HepG2 (cell line): ENCODE data around the gene SNAI3. TPM values are rescaled to one million over a fixed set of nuclear protein-coding genes. Genes with fewer than 3 reads are reported as not detected.

Experiments
- ATAC-seq: fragments of 200-7000 bp; cut with Tn5 transposase; 3 replicates; pipeline ENCODE4 v1.9.1; 2020; ENCODE audit warnings: mild to moderate bottlenecking, moderate library complexity
- BruUV-seq: library from RNA; stranded (reverse); fragments of 400-500 nt; replicated peaks from 2 replicates; lab custom pipeline; 2021; lab: Mats Ljungman, UMichigan
- CTCF ChIA-PET: fragments of 300-600 bp; formaldehyde crosslinking; extraction: SDS; loops from one replicate; lab custom pipeline; 2021; ENCODE audit warnings: low total read pairs, inconsistent platforms, low intra/inter-chr PET ratio; lab: Yijun Ruan, JAX
- POLR2A ChIA-PET: fragments of 350-600 bp; sonication (Branson Sonifier 250); formaldehyde crosslinking; loops from one replicate; lab custom pipeline; 2020; ENCODE audit warnings: antibody characterized with exemption, inconsistent platforms; lab: Yijun Ruan, JAX
- DNase-seq: peaks from one replicate; pipeline ENCODE4 v3.0.0-alpha.2; 2015; ENCODE audit warnings: low spot score
- FAIRE-seq: peaks from 3 replicates; lab custom pipeline; 2011; peaks lifted over from hg19 to GRCh38; lab: Jason Lieb, UNC
- H2AFZ ChIP-seq: one replicate; pipeline ENCODE4 v1.6.1; 2011; ENCODE audit warnings: low read length, inconsistent platforms
- H3K27ac ChIP-seq: fragments of 300-600 bp; 3 replicates; pipeline ENCODE4 v1.8.0; 2011; ENCODE audit warnings: mixed run types, mild to moderate bottlenecking, mixed read lengths, low read length, inconsistent platforms; ENCODE audit not compliant: insufficient read depth; ENCODE audit errors: extremely low read length
- H3K27me3 ChIP-seq, 2 experiments: fragments of 200-600 bp in 1 of 2; 2 replicates in 1 of 2; 3 replicates in 1 of 2; pipeline versions ENCODE4 v1.6.0 to v1.8.0; 2011; ENCODE audit warnings: low read length in 2 of 2, mild to moderate bottlenecking in 2 of 2, moderate library complexity in 2 of 2, inconsistent platforms in 1 of 2; ENCODE audit not compliant: insufficient read depth in 2 of 2, control insufficient read depth in 1 of 2
- H3K36me3 ChIP-seq, 2 experiments: fragments of 200-600 bp in 1 of 2; replicated peaks in 1 of 2; 2 replicates in 1 of 2; 3 replicates in 1 of 2; pipeline versions ENCODE4 v1.5.1 to v1.8.0; 2011; ENCODE audit warnings: low read length in 2 of 2, inconsistent platforms in 1 of 2; ENCODE audit not compliant: insufficient read depth in 2 of 2, control insufficient read depth in 1 of 2
- H3K4me1 ChIP-seq: 2 replicates; pipeline ENCODE4 v1.5.1; 2012; ENCODE audit warnings: low read length, inconsistent platforms; ENCODE audit not compliant: insufficient read depth
- H3K4me2 ChIP-seq: 2 replicates; pipeline ENCODE4 v1.6.0; 2011; ENCODE audit warnings: low read depth, low read length, inconsistent platforms
- H3K4me3 ChIP-seq, 3 experiments: fragments of 200-600 bp in 1 of 3; sonication (generic), shearing (Covaris generic) in 1 of 3; replicated peaks in 1 of 3; 2 replicates each; pipeline ENCODE4 v1.5.1; 2011 to 2016; ENCODE audit warnings: low read length in 3 of 3, inconsistent platforms in 2 of 3, low read depth in 2 of 3, mild to moderate bottlenecking in 2 of 3, control low read depth in 1 of 3, mixed read lengths in 1 of 3; ENCODE audit not compliant: insufficient read depth in 1 of 3
- H3K79me2 ChIP-seq: one replicate; pipeline ENCODE4 v1.6.1; 2011; ENCODE audit warnings: low read length, inconsistent platforms; ENCODE audit not compliant: insufficient read depth
- H3K9ac ChIP-seq: 2 replicates; pipeline ENCODE4 v1.6.0; 2011; ENCODE audit warnings: mild to moderate bottlenecking, low read depth, low read length, inconsistent platforms; ENCODE audit not compliant: insufficient read depth
- H3K9me3 ChIP-seq: 2 replicates; pipeline ENCODE4 v1.5.1; 2012; ENCODE audit warnings: mild to moderate bottlenecking, low read length
- H4K20me1 ChIP-seq: 2 replicates; pipeline ENCODE4 v1.6.0; 2011; ENCODE audit warnings: inconsistent platforms, mild to moderate bottlenecking, low read length, moderate library complexity; ENCODE audit not compliant: insufficient read depth
- AGO2 ChIP-seq: fragments of 200-400 bp; formaldehyde crosslinking; optimal IDR thresholded peaks from 2 replicates; pipeline ENCODE3; 2017; ENCODE audit warnings: mild to moderate bottlenecking, low read depth, low read length, moderate library complexity
- DNMT1 ChIP-seq: sonication (generic); formaldehyde crosslinking; IDR thresholded peaks from 2 replicates; pipeline ENCODE4 v1.5.1; 2020; ENCODE audit warnings: mild to moderate bottlenecking, missing genetic modification reagents
- KDM2A ChIP-seq: sonication (generic); formaldehyde crosslinking; IDR thresholded peaks from 2 replicates; pipeline ENCODE4 v1.4.0; 2020; ENCODE audit warnings: low read depth, missing genetic modification reagents, borderline replicate concordance
- RBFOX2 ChIP-seq: fragments of 200-400 bp; formaldehyde crosslinking; IDR thresholded peaks from 2 replicates; pipeline ENCODE4 v1.6.1; 2017; ENCODE audit warnings: low read depth, mild to moderate bottlenecking, low read length
- ZFYVE20 ChIP-seq: sonication (generic); formaldehyde crosslinking; IDR thresholded peaks from 2 replicates; pipeline ENCODE4 v1.8.0; 2023; ENCODE audit warnings: low read depth, mild to moderate bottlenecking, moderate library complexity, missing genetic modification reagents, borderline replicate concordance
- ZNF274 ChIP-seq: sonication (generic); formaldehyde crosslinking; IDR thresholded peaks from 2 replicates; pipeline ENCODE4 v1.5.1; 2020; ENCODE audit warnings: mild to moderate bottlenecking, missing genetic modification reagents
- ZNF563 ChIP-seq: sonication (generic); formaldehyde crosslinking; IDR thresholded peaks from 2 replicates; pipeline ENCODE4 v1.8.0; 2022; ENCODE audit warnings: mild to moderate bottlenecking, moderate library complexity, missing genetic modification reagents
- ZNF720 ChIP-seq: sonication (generic); formaldehyde crosslinking; IDR thresholded peaks from 2 replicates; pipeline ENCODE4 v1.4.0; 2020; ENCODE audit warnings: missing genetic modification reagents
- WGBS: methylation state at CpG from one replicate; pipeline ENCODE4 v1.1.6; 2017; ENCODE audit warnings: low lambda C conversion rate; 5-methylcytosine and 5-hydroxymethylcytosine counted together
- in situ Hi-C: cut with HindIII; loops from 2 replicates; pipeline ENCODE4 v1.10.0; 2017; ENCODE audit warnings: low pct_unique_long_range_greater_than_20kb; ENCODE audit not compliant: extremely low pct_ligation_motif_present
- intact Hi-C: fragments of 100-400 bp; cut with micrococcal nuclease; formaldehyde crosslinking; loops from one replicate; pipeline ENCODE4 v1.10.0; 2022; ENCODE audit not compliant: unreplicated experiment
- polyA plus RNA-seq, 8 experiments: library from polyadenylated mRNA; depleted of rRNA in 3 of 8; stranded (reverse) in 7 of 8; unstranded in 1 of 8; fragments of >200 nt; fragmentation: Illumina TruSeq in 4 of 8; extraction: Trizol in 4 of 8; gene quantifications; 2 replicates each; pipeline versions ENCODE4 v1.2.1 to v1.2.3, GENCODE V29; 2011 to 2016; ENCODE audit warnings: low read depth in 4 of 8, missing spikeins in 1 of 8, mixed read lengths in 1 of 8; ENCODE audit not compliant: insufficient read depth in 1 of 8
- total RNA-seq, 5 experiments: library from RNA; depleted of rRNA; stranded (reverse); fragments of >200 nt; fragmentation: Illumina TruSeq; extraction: Trizol; gene quantifications; 2 replicates each; pipeline ENCODE4 v1.2.3, GENCODE V29; 2016; ENCODE audit warnings: low read depth in 1 of 5
- TF ChIP-seq, protein P1 (sequence below): sonication (generic); formaldehyde crosslinking; IDR thresholded peaks from 2 replicates; pipeline ENCODE4 v1.4.0; 2020; ENCODE audit warnings: missing genetic modification reagents
- TF ChIP-seq, protein P2 (sequence below): sonication (generic); formaldehyde crosslinking; IDR thresholded peaks from 2 replicates; pipeline ENCODE4 v1.5.0; 2020; ENCODE audit warnings: mild to moderate bottlenecking, missing genetic modification reagents, moderate library complexity

SNAI3 gene
- total and polyA plus RNA-seq, 2 of the 13 experiments (the other 11 are each of a cell fraction or from before 2014, with no cell fraction given) = 0.09 to 0.18 TPM

DNA sequence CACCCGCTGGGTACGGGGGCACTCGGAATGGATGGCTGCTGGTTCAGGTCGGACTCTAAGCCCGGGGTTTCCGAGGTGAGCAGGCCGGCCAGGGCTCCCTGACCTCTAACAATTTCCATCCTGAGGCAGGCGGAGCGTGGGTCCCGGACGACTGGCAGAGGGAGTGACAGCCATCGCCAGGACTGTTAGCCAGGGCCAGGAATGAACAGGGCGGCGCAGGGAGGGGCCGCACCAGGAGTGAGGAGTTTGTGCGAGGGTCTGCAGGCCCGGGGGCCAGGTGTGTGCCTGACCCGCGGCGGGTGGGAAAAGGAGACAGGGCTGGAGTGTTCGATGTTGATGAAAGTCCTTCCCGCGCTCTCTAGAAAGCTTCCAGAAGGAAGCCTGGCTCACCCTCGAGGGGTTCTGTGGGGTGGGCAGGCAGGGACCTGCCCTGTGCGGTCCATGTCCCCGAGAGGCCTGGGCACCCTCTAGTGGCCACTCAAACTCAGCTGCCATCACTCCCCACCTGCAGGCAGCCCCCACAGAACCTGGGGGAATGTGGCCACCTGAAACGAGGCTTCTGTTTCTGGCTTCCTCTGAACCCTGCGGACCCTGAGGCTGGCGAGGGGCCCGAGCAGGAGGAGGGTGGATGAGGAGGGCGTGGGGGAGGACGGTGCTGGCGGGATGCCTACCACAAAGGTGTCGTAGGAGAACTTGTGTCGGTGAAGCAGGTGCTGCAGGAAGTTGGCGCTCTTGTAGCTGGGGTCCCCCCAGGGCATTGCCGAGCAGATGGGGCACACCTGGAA, 11.7 kb upstream of the SNAI3 start (continued):
- TF ChIP-seq, protein P1, sequence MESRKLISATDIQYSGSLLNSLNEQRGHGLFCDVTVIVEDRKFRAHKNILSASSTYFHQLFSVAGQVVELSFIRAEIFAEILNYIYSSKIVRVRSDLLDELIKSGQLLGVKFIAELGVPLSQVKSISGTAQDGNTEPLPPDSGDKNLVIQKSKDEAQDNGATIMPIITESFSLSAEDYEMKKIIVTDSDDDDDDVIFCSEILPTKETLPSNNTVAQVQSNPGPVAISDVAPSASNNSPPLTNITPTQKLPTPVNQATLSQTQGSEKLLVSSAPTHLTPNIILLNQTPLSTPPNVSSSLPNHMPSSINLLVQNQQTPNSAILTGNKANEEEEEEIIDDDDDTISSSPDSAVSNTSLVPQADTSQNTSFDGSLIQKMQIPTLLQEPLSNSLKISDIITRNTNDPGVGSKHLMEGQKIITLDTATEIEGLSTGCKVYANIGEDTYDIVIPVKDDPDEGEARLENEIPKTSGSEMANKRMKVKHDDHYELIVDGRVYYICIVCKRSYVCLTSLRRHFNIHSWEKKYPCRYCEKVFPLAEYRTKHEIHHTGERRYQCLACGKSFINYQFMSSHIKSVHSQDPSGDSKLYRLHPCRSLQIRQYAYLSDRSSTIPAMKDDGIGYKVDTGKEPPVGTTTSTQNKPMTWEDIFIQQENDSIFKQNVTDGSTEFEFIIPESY = peak; percentile 23; the same call in 1 of the 2 replicates
- TF ChIP-seq KDM2A (CRISPR knock-in tag) (peak; percentile 41; the same call in 1 of the 2 replicates), ZNF563 (no peak), ZNF274 (CRISPR knock-in tag) (0 out of 2 replicates have a peak, but pooled peaks have one; percentile 10)
- TF ChIP-seq, protein P2, sequence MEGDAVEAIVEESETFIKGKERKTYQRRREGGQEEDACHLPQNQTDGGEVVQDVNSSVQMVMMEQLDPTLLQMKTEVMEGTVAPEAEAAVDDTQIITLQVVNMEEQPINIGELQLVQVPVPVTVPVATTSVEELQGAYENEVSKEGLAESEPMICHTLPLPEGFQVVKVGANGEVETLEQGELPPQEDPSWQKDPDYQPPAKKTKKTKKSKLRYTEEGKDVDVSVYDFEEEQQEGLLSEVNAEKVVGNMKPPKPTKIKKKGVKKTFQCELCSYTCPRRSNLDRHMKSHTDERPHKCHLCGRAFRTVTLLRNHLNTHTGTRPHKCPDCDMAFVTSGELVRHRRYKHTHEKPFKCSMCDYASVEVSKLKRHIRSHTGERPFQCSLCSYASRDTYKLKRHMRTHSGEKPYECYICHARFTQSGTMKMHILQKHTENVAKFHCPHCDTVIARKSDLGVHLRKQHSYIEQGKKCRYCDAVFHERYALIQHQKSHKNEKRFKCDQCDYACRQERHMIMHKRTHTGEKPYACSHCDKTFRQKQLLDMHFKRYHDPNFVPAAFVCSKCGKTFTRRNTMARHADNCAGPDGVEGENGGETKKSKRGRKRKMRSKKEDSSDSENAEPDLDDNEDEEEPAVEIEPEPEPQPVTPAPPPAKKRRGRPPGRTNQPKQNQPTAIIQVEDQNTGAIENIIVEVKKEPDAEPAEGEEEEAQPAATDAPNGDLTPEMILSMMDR (CRISPR knock-in tag) = peak; percentile 75

DNA sequence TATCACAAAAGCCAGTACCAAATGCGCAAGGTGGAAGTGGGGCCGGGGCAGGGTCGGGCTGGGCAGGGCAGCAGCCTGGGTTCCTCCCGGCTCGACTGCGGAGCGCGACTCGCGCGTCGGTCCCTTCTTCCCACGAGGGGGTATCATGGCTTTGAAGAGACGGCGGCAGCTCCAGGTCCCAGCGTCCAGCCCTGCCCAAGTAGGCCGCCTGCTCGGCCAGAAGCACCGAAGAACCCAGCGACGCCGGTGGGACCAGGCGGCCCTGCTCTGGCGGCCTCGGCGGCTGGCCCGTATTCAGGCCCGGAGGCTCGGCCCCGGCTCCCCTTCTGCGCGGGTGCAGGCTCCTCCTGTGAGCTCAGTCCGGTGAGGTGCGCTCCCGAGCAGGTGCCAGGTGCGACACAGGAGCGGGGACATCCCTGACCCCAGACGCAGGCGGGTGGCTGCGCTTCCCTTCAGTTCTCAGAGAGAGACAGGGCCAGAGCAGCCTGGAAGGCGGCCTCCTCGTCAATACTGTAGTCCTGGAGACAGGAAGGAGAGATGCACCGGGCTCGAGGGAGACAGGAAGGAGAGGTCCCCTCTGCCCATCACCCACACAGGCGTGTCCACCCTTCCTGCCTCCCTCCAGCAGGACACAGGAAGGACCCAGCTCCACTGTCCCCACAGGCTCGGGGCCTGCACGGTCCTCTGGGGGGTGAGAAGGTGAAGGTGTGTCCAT, 11.0 kb upstream of the SNAI3 start:
- BruUV-seq = no TSS peak
- no peak for DNase-seq
- ATAC-seq = no peak
- in situ Hi-C loops = no loop called here
- peaks cover 36% of the 10 kb centered on the region for H3K4me1 ChIP-seq
- H3K4me2 ChIP-seq = no peak overlapping the region
- no peaks in the 10 kb centered on the region for H3K9me3 ChIP-seq
- CTCF ChIA-PET = interaction anchor here (1.3 kb wide), 1 partner anchor 16 kb away, joined by 4 read pairs; no protein-coding TSS in a partner anchor
- no peak for TF ChIP-seq ZNF720 (CRISPR knock-in tag)
- 0 out of 2 replicates have a peak, but pooled peaks have one; percentile 27 for TF ChIP-seq DNMT1 (CRISPR knock-in tag)
- peak; percentile 3 for TF ChIP-seq AGO2
- TF ChIP-seq RBFOX2 = 0 out of 2 replicates have a peak, but pooled peaks have one; percentile 30
- TF ChIP-seq ZFYVE20 (CRISPR knock-in tag) = no peak
- TF ChIP-seq, all 625 proteins: peak for 3
- no peak overlapping the region for H3K9ac ChIP-seq
- 97% methylated on average over 39 of the region's 47 CpGs for WGBS
- H3K4me3 ChIP-seq = no peak overlapping the region
- intact Hi-C loops = no loop called here
- H2AFZ ChIP-seq = no peak overlapping the region
- H3K27me3 ChIP-seq = peaks cover 14 to 24% of the 10 kb centered on the region in 2 experiments; a peak in 4 of 5 replicates
- H3K36me3 ChIP-seq = peaks cover 11 to 12% of the 10 kb centered on the region in 2 experiments; a peak in 4 of 5 replicates
- no peak overlapping the region for H3K27ac ChIP-seq
- FAIRE-seq = no peak
- H3K79me2 ChIP-seq = no peaks in the 10 kb centered on the region
- no peaks in the 10 kb centered on the region for H4K20me1 ChIP-seq
- POLR2A ChIA-PET = no interaction called here
